Astrocyte (in vitro differentiated cells and primary cell): ENCODE results near the gene PDC. TPM values are rescaled to one million over a fixed set of nuclear protein-coding genes. Genes with fewer than 3 reads are reported as not detected.
A peak's percentile ranks its signal among the peaks of the same experiment; 100 is the strongest.

Source experiments
- DNase-seq: peaks from one replicate; pipeline ENCODE4 v3.0.0-alpha.2; 2010; ENCODE audit warnings: low read depth
- FAIRE-seq: peaks from 2 replicates; lab custom pipeline; 2011; peaks lifted over from hg19 to GRCh38; lab: Jason Lieb, UNC
- H2AFZ ChIP-seq: 2 replicates; pipeline ENCODE4 v1.6.0; 2012; ENCODE audit warnings: low read depth, low read length, inconsistent platforms
- H3K27ac ChIP-seq: 2 replicates; pipeline ENCODE4 v1.5.1; 2011; ENCODE audit warnings: low read depth, low read length, inconsistent platforms
- H3K27me3 ChIP-seq: 2 replicates; pipeline ENCODE4 v1.6.0; 2011; ENCODE audit warnings: low read length, inconsistent platforms; ENCODE audit not compliant: insufficient read depth
- H3K36me3 ChIP-seq: 2 replicates; pipeline ENCODE4 v1.5.1; 2011; ENCODE audit warnings: low read length, inconsistent platforms; ENCODE audit not compliant: insufficient read depth
- H3K4me1 ChIP-seq: 2 replicates; pipeline ENCODE4 v1.5.1; 2011; ENCODE audit warnings: low read length, inconsistent platforms; ENCODE audit not compliant: insufficient read depth
- H3K4me2 ChIP-seq: 2 replicates; pipeline ENCODE4 v1.6.0; 2012; ENCODE audit warnings: low read length, inconsistent platforms
- H3K4me3 ChIP-seq: 2 replicates; pipeline ENCODE4 v1.5.1; 2011; ENCODE audit warnings: low read depth, mild to moderate bottlenecking, low read length, inconsistent platforms; ENCODE audit not compliant: insufficient read depth
- H3K79me2 ChIP-seq: 2 replicates; pipeline ENCODE4 v1.6.0; 2012; ENCODE audit warnings: mild to moderate bottlenecking, low read length, inconsistent platforms; ENCODE audit not compliant: insufficient read depth
- H3K9ac ChIP-seq: 2 replicates; pipeline ENCODE4 v1.6.0; 2012; ENCODE audit warnings: mild to moderate bottlenecking, low read length, inconsistent platforms
- H3K9me3 ChIP-seq: 2 replicates; pipeline ENCODE4 v1.5.1; 2012; ENCODE audit warnings: low read depth, mild to moderate bottlenecking, low read length, inconsistent platforms; ENCODE audit not compliant: insufficient read depth
- H4K20me1 ChIP-seq: 2 replicates; pipeline ENCODE4 v1.6.0; 2012; ENCODE audit warnings: low read length, inconsistent platforms; ENCODE audit not compliant: insufficient read depth
- H3K27ac Mint-ChIP-seq: one replicate; pipeline ENCODE4 v1.8.0; 2021; ENCODE audit warnings: mild to moderate bottlenecking, mixed read lengths; ENCODE audit not compliant: unreplicated experiment
- H3K27me3 Mint-ChIP-seq: one replicate; pipeline ENCODE4 v1.8.0; 2021; ENCODE audit warnings: low read depth, mixed read lengths; ENCODE audit not compliant: unreplicated experiment
- H3K36me3 Mint-ChIP-seq: one replicate; pipeline ENCODE4 v1.8.0; 2021; ENCODE audit warnings: low read depth, mixed read lengths; ENCODE audit not compliant: unreplicated experiment
- H3K4me1 Mint-ChIP-seq: one replicate; pipeline ENCODE4 v1.8.0; 2021; ENCODE audit warnings: low read depth, mixed read lengths; ENCODE audit not compliant: unreplicated experiment
- H3K4me3 Mint-ChIP-seq: one replicate; pipeline ENCODE4 v1.8.0; 2021; ENCODE audit warnings: mild to moderate bottlenecking, moderate library complexity, mixed read lengths; ENCODE audit not compliant: unreplicated experiment
- H3K9me3 Mint-ChIP-seq: one replicate; pipeline ENCODE4 v1.8.0; 2021; ENCODE audit warnings: mild to moderate bottlenecking, mixed read lengths; ENCODE audit not compliant: unreplicated experiment
- CTCF ChIP-seq: IDR thresholded peaks from 2 replicates; pipeline ENCODE4 v1.5.1; 2011; ENCODE audit warnings: low read depth, mild to moderate bottlenecking, inconsistent platforms, low read length, moderate library complexity; ENCODE audit not compliant: insufficient read depth
- EZH2 ChIP-seq: IDR thresholded peaks from 2 replicates; pipeline ENCODE4 v1.6.1; 2012; ENCODE audit warnings: mild to moderate bottlenecking, low read length, inconsistent platforms; ENCODE audit not compliant: insufficient read depth
- total RNA-seq: library from RNA; stranded (reverse); gene quantifications from 2 replicates; pipeline ENCODE4 v1.2.1, GENCODE V29; 2021

Gene PDC
- total RNA-seq, 1 donor from 2014 or later, result not detected

- H3K4me1 Mint-ChIP-seq, result no peaks in the 10 kb centered on the region
- H3K9me3 Mint-ChIP-seq, result no peaks in the 10 kb centered on the region
- peaks cover 26% of the 10 kb centered on the region for H3K36me3 ChIP-seq
- H3K27ac Mint-ChIP-seq, result no peak overlapping the region
- H3K4me2 ChIP-seq, result no peak overlapping the region
- H3K9ac ChIP-seq, result no peak overlapping the region
- no peaks in the 10 kb centered on the region for H3K79me2 ChIP-seq
- H3K4me3 ChIP-seq, result no peak overlapping the region
- no peaks in the 10 kb centered on the region for H3K4me1 ChIP-seq
- H3K27me3 Mint-ChIP-seq, result no peaks in the 10 kb centered on the region
- H3K27me3 ChIP-seq, result no peaks in the 10 kb centered on the region
- DNase-seq, result no peak
- H3K9me3 ChIP-seq, result no peaks in the 10 kb centered on the region
- no peak for FAIRE-seq
- H4K20me1 ChIP-seq, result no peaks in the 10 kb centered on the region
- H3K27ac ChIP-seq, result no peak overlapping the region
- no peaks in the 10 kb centered on the region for H3K36me3 Mint-ChIP-seq
- TF ChIP-seq CTCF (no peak), EZH2 (no peak)
- no peak overlapping the region for H2AFZ ChIP-seq
- H3K4me3 Mint-ChIP-seq, result no peak overlapping the region
Measured at GRCh38 chr1:186413319-186413718, 47.6 kb downstream of the PDC start.

- Histone ChIP-seq H4K20me1 (no peaks in the 10 kb centered on the region), H3K9ac (no peak overlapping the region), H3K79me2 (no peaks in the 10 kb centered on the region), H2AFZ (no peak overlapping the region), H3K4me3 (no peak overlapping the region), H3K4me2 (no peak overlapping the region), H3K27ac (no peak overlapping the region), H3K27me3 (no peaks in the 10 kb centered on the region), H3K4me1 (no peaks in the 10 kb centered on the region), H3K9me3 (no peaks in the 10 kb centered on the region), H3K36me3 (peaks cover 40% of the 10 kb centered on the region)
- TF ChIP-seq CTCF (no peak), EZH2 (no peak)
- FAIRE-seq (no peak), DNase-seq (no peak)
- Mint-ChIP-seq H3K4me1 (no peaks in the 10 kb centered on the region), H3K27me3 (no peaks in the 10 kb centered on the region), H3K27ac (no peak overlapping the region), H3K36me3 (peaks cover 2% of the 10 kb centered on the region), H3K9me3 (no peaks in the 10 kb centered on the region), H3K4me3 (no peak overlapping the region)
Measured at GRCh38 chr1:186409091-186409490, 51.8 kb downstream of the PDC start.

GRCh38 chr1:186404454-186405051 is 56.4 kb downstream of the PDC start:
- Histone ChIP-seq H4K20me1 (no peaks in the 10 kb centered on the region), H3K9ac (no peak overlapping the region), H3K4me2 (no peak overlapping the region), H3K4me1 (no peaks in the 10 kb centered on the region), H3K4me3 (no peak overlapping the region), H3K27me3 (no peaks in the 10 kb centered on the region), H3K27ac (no peak overlapping the region), H3K9me3 (no peaks in the 10 kb centered on the region), H3K79me2 (no peaks in the 10 kb centered on the region), H3K36me3 (peaks cover 37% of the 10 kb centered on the region), H2AFZ (no peak overlapping the region)
- H3K4me3 Mint-ChIP-seq, result no peak overlapping the region
- peaks cover 7% of the 10 kb centered on the region for H3K36me3 Mint-ChIP-seq
- no peak overlapping the region for H3K27ac Mint-ChIP-seq
- FAIRE-seq, result peak; percentile 60
- peak; percentile 50 for DNase-seq
- TF ChIP-seq EZH2 (no peak), CTCF (peak; percentile 71)
- no peaks in the 10 kb centered on the region for H3K27me3 Mint-ChIP-seq
- H3K9me3 Mint-ChIP-seq, result no peaks in the 10 kb centered on the region
- peaks cover 2% of the 10 kb centered on the region for H3K4me1 Mint-ChIP-seq
